MCF 10A (cell line): ENCODE data around the gene NFAM1. TPM values are rescaled to one million over a fixed set of nuclear protein-coding genes. Genes with fewer than 3 reads are reported as not detected.

Experiments used
- BruUV-seq: library from RNA; stranded (reverse); fragments of 400-500 nt; replicated peaks from 2 replicates; lab custom pipeline; 2021; lab: Mats Ljungman, UMichigan
- CTCF ChIA-PET: fragments of 300-600 bp; sonication (Branson Sonifier 250); formaldehyde crosslinking; extraction: SDS; loops from one replicate; lab custom pipeline; 2021; ENCODE audit warnings: antibody characterized with exemption, inconsistent platforms; lab: Yijun Ruan, JAX
- POLR2A ChIA-PET: fragments of 300-600, 350-650 bp; sonication (Branson Sonifier 250); formaldehyde crosslinking; extraction: SDS; loops from one replicate; lab custom pipeline; 2020; ENCODE audit warnings: antibody characterized with exemption, inconsistent platforms; lab: Yijun Ruan, JAX
- DNase-seq: peaks from one replicate; pipeline ENCODE4 v3.0.0-alpha.2; 2018; ENCODE audit not compliant: unreplicated experiment
- H3K27ac Mint-ChIP-seq: one replicate; pipeline ENCODE4 v1.8.0; 2022; ENCODE audit warnings: mild to moderate bottlenecking, low read depth, mixed read lengths; ENCODE audit not compliant: unreplicated experiment
- H3K27me3 Mint-ChIP-seq: one replicate; pipeline ENCODE4 v1.8.0; 2022; ENCODE audit warnings: mixed read lengths; ENCODE audit not compliant: insufficient read depth, unreplicated experiment
- H3K36me3 Mint-ChIP-seq: one replicate; pipeline ENCODE4 v1.8.0; 2022; ENCODE audit warnings: mild to moderate bottlenecking, moderate library complexity, mixed read lengths; ENCODE audit not compliant: insufficient read depth, unreplicated experiment
- H3K4me1 Mint-ChIP-seq: one replicate; pipeline ENCODE4 v1.8.0; 2022; ENCODE audit warnings: mixed read lengths; ENCODE audit not compliant: insufficient read depth, unreplicated experiment
- H3K4me3 Mint-ChIP-seq: one replicate; pipeline ENCODE4 v1.8.0; 2022; ENCODE audit warnings: mild to moderate bottlenecking, moderate library complexity, mixed read lengths; ENCODE audit not compliant: unreplicated experiment
- H3K9me3 Mint-ChIP-seq: one replicate; pipeline ENCODE4 v1.8.0; 2022; ENCODE audit warnings: mixed read lengths; ENCODE audit not compliant: unreplicated experiment
- intact Hi-C: fragments of 100-400 bp; cut with micrococcal nuclease; formaldehyde crosslinking; loops from 2 replicates; pipeline ENCODE4 v1.14.1; 2022
- total RNA-seq: library from RNA; stranded (reverse); gene quantifications from 2 replicates; pipeline ENCODE4 v1.2.3, GENCODE V29; 2022
- TF ChIP-seq, protein P1 (sequence below): fragments of 200-600 bp; IDR thresholded peaks from one replicate; pipeline ENCODE4 v1.8.0; 2022; ENCODE audit warnings: antibody characterized with exemption, mild to moderate bottlenecking; ENCODE audit not compliant: unreplicated experiment

Gene NFAM1
- total RNA-seq, 1 experiment from 2014 or later = not detected

DNA sequence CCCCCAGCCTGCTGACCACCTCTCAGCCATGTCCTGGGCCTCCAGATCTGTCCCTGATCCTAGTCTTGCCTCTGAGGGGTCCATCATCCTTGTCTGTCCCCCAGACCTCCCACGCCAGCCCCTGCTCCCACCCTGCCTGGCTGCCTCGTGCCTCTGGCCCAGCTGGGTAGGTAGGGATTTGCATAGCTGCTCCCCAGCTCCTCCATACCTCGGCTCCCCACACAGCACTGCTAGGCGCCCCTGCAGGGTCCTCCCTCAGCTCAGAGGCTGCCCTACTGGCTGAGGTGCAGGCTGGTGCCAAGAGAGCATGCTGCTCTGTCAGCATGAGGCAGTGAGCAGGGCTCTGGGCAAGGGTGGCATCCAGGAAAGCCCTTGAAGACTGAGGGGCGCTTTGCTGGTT, 47.7 kb downstream of the NFAM1 start:
- DNase-seq = no peak
- no TSS peak for BruUV-seq
- Mint-ChIP-seq H3K36me3 (no peaks in the 10 kb centered on the region), H3K27ac (no peak overlapping the region), H3K9me3 (no peaks in the 10 kb centered on the region), H3K4me1 (no peaks in the 10 kb centered on the region), H3K27me3 (no peaks in the 10 kb centered on the region), H3K4me3 (no peak overlapping the region)
- ChIA-PET POLR2A (no interaction called here), CTCF (interaction anchor here (0.7 kb wide), 1 partner anchor 96 kb away, joined by 3 read pairs; no protein-coding TSS in a partner anchor)
- TF ChIP-seq, protein P1, sequence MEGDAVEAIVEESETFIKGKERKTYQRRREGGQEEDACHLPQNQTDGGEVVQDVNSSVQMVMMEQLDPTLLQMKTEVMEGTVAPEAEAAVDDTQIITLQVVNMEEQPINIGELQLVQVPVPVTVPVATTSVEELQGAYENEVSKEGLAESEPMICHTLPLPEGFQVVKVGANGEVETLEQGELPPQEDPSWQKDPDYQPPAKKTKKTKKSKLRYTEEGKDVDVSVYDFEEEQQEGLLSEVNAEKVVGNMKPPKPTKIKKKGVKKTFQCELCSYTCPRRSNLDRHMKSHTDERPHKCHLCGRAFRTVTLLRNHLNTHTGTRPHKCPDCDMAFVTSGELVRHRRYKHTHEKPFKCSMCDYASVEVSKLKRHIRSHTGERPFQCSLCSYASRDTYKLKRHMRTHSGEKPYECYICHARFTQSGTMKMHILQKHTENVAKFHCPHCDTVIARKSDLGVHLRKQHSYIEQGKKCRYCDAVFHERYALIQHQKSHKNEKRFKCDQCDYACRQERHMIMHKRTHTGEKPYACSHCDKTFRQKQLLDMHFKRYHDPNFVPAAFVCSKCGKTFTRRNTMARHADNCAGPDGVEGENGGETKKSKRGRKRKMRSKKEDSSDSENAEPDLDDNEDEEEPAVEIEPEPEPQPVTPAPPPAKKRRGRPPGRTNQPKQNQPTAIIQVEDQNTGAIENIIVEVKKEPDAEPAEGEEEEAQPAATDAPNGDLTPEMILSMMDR = no peak
- intact Hi-C loops = no loop called here

DNA sequence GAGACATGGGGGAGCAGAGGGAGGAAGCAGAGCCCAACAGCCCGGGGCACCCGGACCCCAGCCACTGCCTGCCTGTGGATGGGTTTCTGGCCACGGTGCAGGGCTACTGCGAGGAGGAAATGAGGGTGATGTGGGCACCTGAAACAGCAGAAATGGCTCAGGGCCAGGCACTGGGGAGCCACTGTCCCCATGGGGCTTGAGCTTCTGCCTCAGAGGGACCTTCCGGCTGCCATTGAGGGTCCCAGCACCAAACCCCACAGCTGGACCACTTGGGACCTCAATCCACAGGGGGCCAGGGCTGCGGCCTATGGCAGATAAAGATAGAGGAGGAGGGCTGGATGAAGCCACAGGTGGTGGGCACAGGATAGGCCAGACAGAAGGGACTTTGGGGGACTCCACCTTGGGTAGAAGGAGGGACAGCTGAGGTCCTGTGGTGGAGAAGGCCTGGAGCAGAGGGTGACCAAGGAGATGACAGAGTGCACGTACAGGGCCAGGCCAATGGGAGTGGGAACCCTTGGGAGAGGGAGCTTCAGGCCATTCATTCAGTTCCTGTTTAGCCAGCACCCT, 48.3 kb downstream of the NFAM1 start:
- CTCF ChIA-PET = interaction anchor here (0.6 to 0.7 kb wide), 2 partner anchors 10 to 60 kb away, joined by 4 read pairs; no protein-coding TSS in a partner anchor
- POLR2A ChIA-PET = no interaction called here
- no peaks in the 10 kb centered on the region for H3K36me3 Mint-ChIP-seq
- DNase-seq = no peak
- H3K4me1 Mint-ChIP-seq = no peaks in the 10 kb centered on the region
- no TSS peak for BruUV-seq
- no peak overlapping the region for H3K27ac Mint-ChIP-seq
- no peaks in the 10 kb centered on the region for H3K27me3 Mint-ChIP-seq
- H3K4me3 Mint-ChIP-seq = no peak overlapping the region
- no peaks in the 10 kb centered on the region for H3K9me3 Mint-ChIP-seq
- TF ChIP-seq, protein P1 = no peak
- intact Hi-C loops = no loop called here

DNA sequence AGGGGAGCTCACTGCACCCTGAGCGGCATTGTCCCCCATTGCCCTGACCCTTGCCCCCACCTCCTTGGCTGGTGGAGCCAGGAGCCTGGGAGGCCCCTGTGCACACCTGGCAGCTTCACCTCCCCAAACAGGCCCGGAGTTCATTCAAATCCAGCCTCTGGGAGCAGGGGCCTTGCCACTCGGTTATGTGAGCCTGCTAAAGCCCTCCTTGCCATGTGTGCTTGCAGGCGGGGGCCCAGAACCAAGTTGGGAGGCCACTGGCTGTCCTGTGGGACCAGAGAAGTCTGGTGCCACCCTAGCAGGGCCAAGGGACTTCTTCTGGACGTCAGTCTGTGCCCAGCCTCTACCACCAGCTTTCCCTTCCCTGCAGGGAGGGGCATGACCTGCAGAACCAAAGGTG, 48.9 kb downstream of the NFAM1 start:
- TF ChIP-seq, protein P1 = no peak
- no peak for DNase-seq
- H3K27ac Mint-ChIP-seq = no peak overlapping the region
- H3K36me3 Mint-ChIP-seq = no peaks in the 10 kb centered on the region
- no peak overlapping the region for H3K4me3 Mint-ChIP-seq
- intact Hi-C loops = no loop called here
- BruUV-seq = no TSS peak
- ChIA-PET CTCF (interaction anchor here (0.6 kb wide), 1 partner anchor 53 kb away, joined by 4 read pairs; no protein-coding TSS in a partner anchor), POLR2A (no interaction called here)
- H3K27me3 Mint-ChIP-seq = no peaks in the 10 kb centered on the region
- H3K9me3 Mint-ChIP-seq = no peaks in the 10 kb centered on the region
- no peaks in the 10 kb centered on the region for H3K4me1 Mint-ChIP-seq

DNA sequence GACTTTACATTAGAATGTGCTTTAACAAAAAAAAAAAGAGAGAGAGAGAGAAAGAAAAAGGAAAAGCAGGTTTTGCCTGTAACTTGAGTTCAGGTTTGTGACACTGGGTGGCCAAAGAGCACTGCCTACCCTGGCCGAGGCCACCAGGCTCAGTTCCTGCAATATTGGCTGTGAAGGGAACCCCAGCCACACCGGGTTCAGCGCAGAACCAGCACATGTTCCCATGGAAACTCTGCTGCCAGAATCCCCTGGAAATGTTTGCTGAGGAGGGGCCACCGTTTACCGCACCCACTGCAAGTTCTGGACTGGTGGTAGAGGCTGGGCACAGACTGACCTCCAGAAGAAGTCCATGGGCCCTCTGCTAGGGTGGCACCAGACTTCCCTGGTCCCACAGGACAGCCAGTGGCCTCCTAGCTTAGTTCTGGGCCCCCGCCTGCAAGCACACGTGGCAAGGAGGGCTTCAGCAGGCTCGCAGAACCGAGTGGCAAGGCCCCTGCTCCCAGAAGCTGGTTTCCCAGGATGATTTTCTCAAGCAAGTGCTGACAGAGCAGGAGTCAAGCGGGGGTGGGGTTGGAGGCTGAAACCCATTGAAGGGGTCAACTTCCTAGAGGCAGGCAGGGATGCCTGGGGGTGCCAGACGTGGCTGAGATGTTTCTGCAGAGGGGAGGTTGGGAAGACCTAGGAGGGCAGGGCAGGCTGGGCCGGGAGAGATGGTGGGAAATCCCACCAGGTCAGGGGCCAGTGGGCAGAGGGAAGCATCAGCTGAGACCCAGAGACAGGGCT, 51.2 kb downstream of the NFAM1 start:
- no TSS peak for BruUV-seq
- DNase-seq = no peak
- Mint-ChIP-seq H3K27ac (no peak overlapping the region), H3K9me3 (no peaks in the 10 kb centered on the region), H3K27me3 (no peaks in the 10 kb centered on the region), H3K4me3 (no peak overlapping the region), H3K4me1 (peaks cover 6% of the 10 kb centered on the region), H3K36me3 (no peaks in the 10 kb centered on the region)
- TF ChIP-seq, protein P1 = no peak
- ChIA-PET CTCF (no interaction called here), POLR2A (no interaction called here)
- intact Hi-C loops = no loop called here
